Sigmoid colon (tissue), 7 donors: Measurements from ENCODE around the gene PDCD11. TPM values are rescaled to one million over a fixed set of nuclear protein-coding genes. Genes with fewer than 3 reads are reported as not detected.
A peak's percentile ranks its signal among the peaks of the same experiment; 100 is the strongest.

Source experiments
- DNase-seq: peaks from one replicate; pipeline ENCODE4 v3.0.0-alpha.2; 2019
- H3K27ac ChIP-seq, 4 donors: fragments of 200-600 bp; sonication (generic); one replicate each; pipeline ENCODE4 v1.5.1; 2016 to 2019; ENCODE audit warnings: mild to moderate bottlenecking in 1 of 4
- H3K27me3 ChIP-seq, 3 donors: fragments of 200-600 bp; sonication (generic); one replicate each; pipeline ENCODE4 v1.5.1; 2019; ENCODE audit warnings: mild to moderate bottlenecking in 1 of 3
- H3K36me3 ChIP-seq, 4 donors: fragments of 200-600 bp; sonication (generic); one replicate each; pipeline ENCODE4 v1.5.1; 2016 to 2019
- H3K4me1 ChIP-seq, 4 donors: fragments of 200-600 bp; sonication (generic); one replicate each; pipeline ENCODE4 v1.5.1; 2017 to 2019
- H3K4me3 ChIP-seq, 4 donors: fragments of 200-600 bp; sonication (generic); one replicate each; pipeline ENCODE4 v1.5.1; 2017 to 2019; ENCODE audit warnings: mild to moderate bottlenecking in 2 of 4, moderate library complexity in 1 of 4
- H3K9me3 ChIP-seq, 4 donors: fragments of 200-600 bp in 3 of 4; sonication (generic) in 3 of 4; one replicate each; pipeline versions ENCODE4 v1.5.1 to v1.6.1; 2013 to 2019
- CTCF ChIP-seq, 4 experiments: fragments of 450-650 bp in 3 of 4; fragments of 200-600 bp in 1 of 4; IDR thresholded peaks; one replicate each; pipeline ENCODE4 v1.5.1; 2016 to 2019; ENCODE audit warnings: antibody characterized with exemption in 4 of 4, mild to moderate bottlenecking in 3 of 4, moderate library complexity in 2 of 4
- EP300 ChIP-seq, 4 donors: sonication (generic); formaldehyde crosslinking; IDR thresholded peaks; one replicate each; pipeline ENCODE4 v1.6.1; 2017; ENCODE audit warnings: antibody characterized with exemption in 4 of 4
- POLR2A ChIP-seq, 2 donors: fragments of 450-650 bp; IDR thresholded peaks; one replicate each; pipeline ENCODE4 v1.6.1; 2016; ENCODE audit warnings: antibody characterized with exemption in 2 of 2, mild to moderate bottlenecking in 2 of 2, moderate library complexity in 2 of 2
- POLR2AphosphoS5 ChIP-seq, 4 donors: sonication (generic); formaldehyde crosslinking; IDR thresholded peaks; one replicate each; pipeline ENCODE4 v1.6.1; 2017; ENCODE audit warnings: antibody characterized with exemption in 4 of 4
- WGBS, 2 donors: extraction: QIAGEN DNeasy Blood & Tissue Kit; methylation state at CpG; one replicate each; pipeline ENCODE4 v1.1.7; 2013; 5-methylcytosine and 5-hydroxymethylcytosine counted together
- intact Hi-C: fragments of 100-400 bp; cut with DNase I; formaldehyde crosslinking; loops from one replicate; pipeline ENCODE4 v1.15.1; 2023
- polyA plus RNA-seq, 3 donors: library from polyadenylated mRNA; stranded (reverse); fragments of 200-250 nt; gene quantifications; one replicate each; pipeline ENCODE4 v1.2.3, GENCODE V29; 2013
- total RNA-seq, 4 donors: library from RNA; depleted of rRNA; stranded (reverse); fragments of >200 nt; gene quantifications; one replicate each; pipeline ENCODE4 v1.1.0, GENCODE V29; 2016
- donor health status: healthy with polysubstance abuse.
- donor health status: Bipolar disorder and iron deficiency.
- donor health status: healthy.

PDCD11 gene
- total and polyA plus RNA-seq, 7 donors = 3.2 to 24.0 (median 11.8) TPM

GRCh38 chr10:103492655-103493261 is 96.3 kb downstream of the PDCD11 start:
- no peak for TF ChIP-seq POLR2AphosphoS5 (IDR thresholded peaks at IDR 0.05)
- TF ChIP-seq CTCF (IDR thresholded peaks at IDR 0.05) = no peak
- no peak for TF ChIP-seq EP300 (IDR thresholded peaks at IDR 0.05)
- no peak for TF ChIP-seq POLR2A (IDR thresholded peaks at IDR 0.05)
- DNase-seq = no peak
- Histone ChIP-seq H3K4me1 (peaks cover 0 to 34% (median 31%) of the 10 kb centered on the region in 4 donors), H3K36me3 (no peaks in the 10 kb centered on the region), H3K4me3 (peak overlapping the region in 1 of 4 donors; percentile 60), H3K9me3 (no peaks in the 10 kb centered on the region), H3K27me3 (peaks cover 9 to 41% (median 16%) of the 10 kb centered on the region in 3 donors), H3K27ac (peak overlapping the region in 1 of 4 donors; percentile 50)
- intact Hi-C loops = loop anchor here (5.0 kb wide), 1 partner anchor 65 kb away; no protein-coding TSS in a partner anchor
- 78 to 79% methylated on average over 5 of the region's 5 CpGs for WGBS, 2 donors

- intact Hi-C loops = loop anchor here (5.0 kb wide), 1 partner anchor 64 kb away; no protein-coding TSS in a partner anchor
- Histone ChIP-seq H3K27ac (peak within 1 kb of the TSS in 1 of 4 donors; percentile 50), H3K9me3 (no peaks in the 10 kb centered on the region), H3K27me3 (peaks cover 9 to 42% (median 16%) of the 10 kb centered on the region in 3 donors), H3K4me1 (peaks cover 0 to 34% (median 31%) of the 10 kb centered on the region in 4 donors), H3K4me3 (peak within 1 kb of the TSS; percentile 9 to 60 (median 51)), H3K36me3 (no peaks in the 10 kb centered on the region)
- no peak for DNase-seq
- WGBS, 2 donors = 1 to 4% methylated on average over 65 of the region's 65 CpGs
- TF ChIP-seq EP300 (IDR thresholded peaks at IDR 0.05) (no peak), CTCF (IDR thresholded peaks at IDR 0.05) (no peak), POLR2AphosphoS5 (IDR thresholded peaks at IDR 0.05) (no peak), POLR2A (IDR thresholded peaks at IDR 0.05) (no peak)
These were observed 97.0 kb downstream of the PDCD11 start, which contains the start of gene NEURL1 for GRCh38 chr10:103493362-103493915. Gene NEURL1, plus strand, starts transcription at chr10:103493705. Its CDS starts 683 bp downstream, at chr10:103494388.

- peaks cover 9 to 42% (median 16%) of the 10 kb centered on the region in 3 donors for H3K27me3 ChIP-seq
- peak overlapping the region; percentile 5 to 60 (median 51) for H3K4me3 ChIP-seq
- peaks cover 0 to 34% (median 31%) of the 10 kb centered on the region in 4 donors for H3K4me1 ChIP-seq
- H3K36me3 ChIP-seq = no peaks in the 10 kb centered on the region
- no peaks in the 10 kb centered on the region for H3K9me3 ChIP-seq
- TF ChIP-seq EP300 (IDR thresholded peaks at IDR 0.05) (no peak), CTCF (IDR thresholded peaks at IDR 0.05) (no peak), POLR2AphosphoS5 (IDR thresholded peaks at IDR 0.05) (no peak)
- no peak overlapping the region for H3K27ac ChIP-seq
- no peak for DNase-seq
- WGBS, 2 donors = 2% methylated on average over 91 to 92 of the region's 92 CpGs
- intact Hi-C loops = loop anchor here (5.0 kb wide), 1 partner anchor 63 kb away; no protein-coding TSS in a partner anchor
These were observed 97.8 kb downstream of the PDCD11 start for GRCh38 chr10:103493916-103494877.

- intact Hi-C loops = no loop called here
- H3K27me3 ChIP-seq = peaks cover 9 to 43% (median 16%) of the 10 kb centered on the region in 3 donors
- no peaks in the 10 kb centered on the region for H3K36me3 ChIP-seq
- peaks cover 0 to 34% (median 31%) of the 10 kb centered on the region in 4 donors for H3K4me1 ChIP-seq
- H3K4me3 ChIP-seq = no peak overlapping the region
- no peaks in the 10 kb centered on the region for H3K9me3 ChIP-seq
- H3K27ac ChIP-seq = no peak overlapping the region
- no peak for DNase-seq
- WGBS, 2 donors = 94 to 95% methylated on average over 3 of the region's 3 CpGs
- no peak for TF ChIP-seq POLR2A (IDR thresholded peaks at IDR 0.05)
- TF ChIP-seq EP300 (IDR thresholded peaks at IDR 0.05) = no peak
These were observed 98.9 kb downstream of the PDCD11 start for GRCh38 chr10:103495321-103495720.

Other genes starting within 250 kb of the PDCD11 start
- 10 to 100 TPM; 37.7 to 51.4 (median 46.9) TPM for gene NT5C2, start 203.4 kb upstream of the PDCD11 start, total RNA-seq
- 10 to 100 TPM; 49.2 to 61.5 (median 53.1) TPM for gene NT5C2, start 203.4 kb upstream of the PDCD11 start, polyA plus RNA-seq
- not detected for gene RPEL1, start 150.7 kb upstream of the PDCD11 start, total RNA-seq
- gene RPEL1, start 150.7 kb upstream of the PDCD11 start, polyA plus RNA-seq = under 1 TPM in 1 of 3 donors, not detected in 2; 0.03 TPM
- 10 to 100 TPM in 2 of 4 donors, 1 to 10 TPM in 2; 3.9 to 11.8 (median 7.8) TPM for gene INA, start 119.5 kb upstream of the PDCD11 start, total RNA-seq
- gene INA, start 119.5 kb upstream of the PDCD11 start, polyA plus RNA-seq = 1 to 10 TPM in 1 of 3 donors, not detected in 2; 2.0 TPM
- gene PCGF6, start 45.5 kb upstream of the PDCD11 start, total RNA-seq = 10 to 100 TPM; 16.3 to 26.0 (median 19.0) TPM
- gene PCGF6, start 45.5 kb upstream of the PDCD11 start, polyA plus RNA-seq = 1 to 10 TPM; 4.9 to 6.0 (median 5.8) TPM
- 1 to 10 TPM; 4.2 to 7.1 (median 5.5) TPM for gene TAF5, start 28.6 kb upstream of the PDCD11 start, total RNA-seq
- 1 to 10 TPM; 2.8 to 3.3 (median 3.0) TPM for gene TAF5, start 28.6 kb upstream of the PDCD11 start, polyA plus RNA-seq
- gene ATP5MK, start 151 bp upstream of the PDCD11 start, total RNA-seq = 100 to 1,000 TPM; 400 to 825 (median 607) TPM
- gene ATP5MK, start 151 bp upstream of the PDCD11 start, polyA plus RNA-seq = 1,000 to 10,000 TPM in 2 of 3 donors, 100 to 1,000 TPM in 1; 912 to 2,357 (median 1,949) TPM
- gene CALHM2, start 55.7 kb downstream of the PDCD11 start, total RNA-seq = 10 to 100 TPM; 27.4 to 55.4 (median 46.4) TPM
- 10 to 100 TPM in 2 of 3 donors, 1 to 10 TPM in 1; 5.5 to 20.4 (median 13.7) TPM for gene CALHM2, start 55.7 kb downstream of the PDCD11 start, polyA plus RNA-seq
- gene CALHM1, start 62.3 kb downstream of the PDCD11 start, total RNA-seq = not detected
- gene CALHM1, start 62.3 kb downstream of the PDCD11 start, polyA plus RNA-seq = under 1 TPM in 1 of 3 donors, not detected in 2; 0.07 TPM
- gene CALHM3, start 82.6 kb downstream of the PDCD11 start, total RNA-seq = not detected
- gene CALHM3, start 82.6 kb downstream of the PDCD11 start, polyA plus RNA-seq = not detected
- under 1 TPM in 3 of 4 donors, not detected in 1; 0.41 to 0.71 (median 0.55) TPM for gene NEURL1, start 97.1 kb downstream of the PDCD11 start, total RNA-seq
- gene NEURL1, start 97.1 kb downstream of the PDCD11 start, polyA plus RNA-seq = 10 to 100 TPM; 29.9 to 54.1 (median 31.8) TPM